Body of pancreas (tissue), 4 donors: ENCODE data around the gene C4orf50.

Experiments
- CTCF ChIP-seq, 7 experiments: fragments of 450-650 bp in 4 of 7; fragments of 200-600 bp in 3 of 7; sonication (generic) in 3 of 7; IDR thresholded peaks; one replicate each; pipeline ENCODE4 v1.5.1; 2016 to 2019; ENCODE audit warnings: antibody characterized with exemption in 7 of 7
- POLR2A ChIP-seq, 3 donors: fragments of 450-650 bp; IDR thresholded peaks; one replicate each; pipeline ENCODE4 v1.6.1; 2016; ENCODE audit warnings: antibody characterized with exemption in 3 of 3, mild to moderate bottlenecking in 2 of 3

- TF ChIP-seq CTCF (IDR thresholded peaks at IDR 0.05) (no peak), POLR2A (IDR thresholded peaks at IDR 0.05) (no peak)
These were observed 41.2 kb upstream of the C4orf50 start for GRCh38 chr4:6059375-6059805.
